Gastroesophageal sphincter (tissue), 4 donors: ENCODE results near the gene H1-8. TPM values are rescaled to one million over a fixed set of nuclear protein-coding genes. Genes with fewer than 3 reads are reported as not detected.

Source experiments
- ATAC-seq: fragments of 150-250 bp; one replicate; pipeline ENCODE4 v1.9.1; 2016; ENCODE audit warnings: mild to moderate bottlenecking, moderate library complexity
- H3K27ac ChIP-seq, 4 donors: fragments of 200-600 bp; sonication (generic) in 3 of 4; 1 replicate in 3 of 4; 2 replicates in 1 of 4; pipeline ENCODE4 v1.5.1; 2016 to 2019
- H3K27me3 ChIP-seq: fragments of 200-600 bp; sonication (generic); one replicate; pipeline ENCODE4 v1.5.1; 2019
- H3K36me3 ChIP-seq, 2 donors: fragments of 200-600 bp; sonication (generic); one replicate each; pipeline ENCODE4 v1.5.1; 2019; ENCODE audit warnings: control low read depth in 1 of 2
- H3K4me1 ChIP-seq, 3 donors: fragments of 200-600 bp; sonication (generic); 1 replicate in 2 of 3; 2 replicates in 1 of 3; pipeline ENCODE4 v1.5.1; 2016 to 2019; ENCODE audit warnings: control low read depth in 2 of 3
- H3K4me3 ChIP-seq, 2 donors: fragments of 200-600 bp; sonication (generic); one replicate each; pipeline ENCODE4 v1.5.1; 2019; ENCODE audit warnings: mild to moderate bottlenecking in 1 of 2, moderate library complexity in 1 of 2
- H3K9me3 ChIP-seq, 3 donors: fragments of 200-600 bp; sonication (generic); one replicate each; pipeline ENCODE4 v1.5.1; 2017 to 2019; ENCODE audit warnings: control low read depth in 2 of 3
- EP300 ChIP-seq: sonication (generic); formaldehyde crosslinking; IDR thresholded peaks from one replicate; pipeline ENCODE4 v1.6.1; 2017; ENCODE audit warnings: antibody characterized with exemption, mild to moderate bottlenecking
- POLR2A ChIP-seq, 2 donors: fragments of 450-650 bp; IDR thresholded peaks; one replicate each; pipeline ENCODE4 v1.6.1; 2017; ENCODE audit warnings: antibody characterized with exemption in 2 of 2, mild to moderate bottlenecking in 2 of 2, moderate library complexity in 1 of 2
- POLR2AphosphoS5 ChIP-seq: sonication (generic); formaldehyde crosslinking; IDR thresholded peaks from one replicate; pipeline ENCODE4 v1.6.1; 2017; ENCODE audit warnings: antibody characterized with exemption
- WGBS, 2 donors: methylation state at CpG; one replicate each; pipeline ENCODE4 v1.1.5; 2018; ENCODE audit warnings: low coverage in 1 of 2; 5-methylcytosine and 5-hydroxymethylcytosine counted together
- total RNA-seq, 4 donors: library from RNA; depleted of rRNA; stranded (reverse); fragments of >200 nt; gene quantifications; one replicate each; pipeline ENCODE4 v1.1.0, GENCODE V29; 2016
- TF ChIP-seq, protein P1 (sequence below), 4 experiments: fragments of 200-600 bp in 2 of 4; fragments of 450-650 bp in 2 of 4; sonication (generic) in 1 of 4; IDR thresholded peaks; one replicate each; pipeline ENCODE4 v1.5.1; 2017 to 2019; ENCODE audit warnings: antibody characterized with exemption in 4 of 4, mild to moderate bottlenecking in 2 of 4, moderate library complexity in 2 of 4

H1-8 gene
- total RNA-seq, 4 donors from 2014 or later: not detected

GRCh38 chr3:129586746-129587430 is 43.9 kb downstream of the H1-8 start:
- WGBS, 2 donors: no CpG with 5 or more reads among the region's 17 CpGs
- no peak overlapping the region for H3K4me3 ChIP-seq
- H3K27ac ChIP-seq: peak overlapping the region in 3 of 4 donors; percentile 43 to 62 (median 48)
- peaks cover 0 to 67% of the 10 kb centered on the region in 2 donors for H3K36me3 ChIP-seq
- H3K9me3 ChIP-seq: no peaks in the 10 kb centered on the region
- no peaks in the 10 kb centered on the region for H3K27me3 ChIP-seq
- peaks cover 0 to 55% (median 34%) of the 10 kb centered on the region in 3 donors for H3K4me1 ChIP-seq
- TF ChIP-seq, protein P1, sequence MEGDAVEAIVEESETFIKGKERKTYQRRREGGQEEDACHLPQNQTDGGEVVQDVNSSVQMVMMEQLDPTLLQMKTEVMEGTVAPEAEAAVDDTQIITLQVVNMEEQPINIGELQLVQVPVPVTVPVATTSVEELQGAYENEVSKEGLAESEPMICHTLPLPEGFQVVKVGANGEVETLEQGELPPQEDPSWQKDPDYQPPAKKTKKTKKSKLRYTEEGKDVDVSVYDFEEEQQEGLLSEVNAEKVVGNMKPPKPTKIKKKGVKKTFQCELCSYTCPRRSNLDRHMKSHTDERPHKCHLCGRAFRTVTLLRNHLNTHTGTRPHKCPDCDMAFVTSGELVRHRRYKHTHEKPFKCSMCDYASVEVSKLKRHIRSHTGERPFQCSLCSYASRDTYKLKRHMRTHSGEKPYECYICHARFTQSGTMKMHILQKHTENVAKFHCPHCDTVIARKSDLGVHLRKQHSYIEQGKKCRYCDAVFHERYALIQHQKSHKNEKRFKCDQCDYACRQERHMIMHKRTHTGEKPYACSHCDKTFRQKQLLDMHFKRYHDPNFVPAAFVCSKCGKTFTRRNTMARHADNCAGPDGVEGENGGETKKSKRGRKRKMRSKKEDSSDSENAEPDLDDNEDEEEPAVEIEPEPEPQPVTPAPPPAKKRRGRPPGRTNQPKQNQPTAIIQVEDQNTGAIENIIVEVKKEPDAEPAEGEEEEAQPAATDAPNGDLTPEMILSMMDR (IDR thresholded peaks at IDR 0.05): no peak
- TF ChIP-seq POLR2AphosphoS5 (no peak), EP300 (no peak), POLR2A (IDR thresholded peaks at IDR 0.05) (no peak)
- peak; percentile 73 for ATAC-seq

- TF ChIP-seq, protein P1 (IDR thresholded peaks at IDR 0.05): no peak
- TF ChIP-seq EP300: no peak
- no peak for TF ChIP-seq POLR2A (IDR thresholded peaks at IDR 0.05)
- no peak for TF ChIP-seq POLR2AphosphoS5
- Histone ChIP-seq H3K27ac (peak overlapping the region in 3 of 4 donors; percentile 43 to 62 (median 48)), H3K4me1 (peaks cover 0 to 63% (median 40%) of the 10 kb centered on the region in 3 donors), H3K9me3 (no peaks in the 10 kb centered on the region), H3K27me3 (no peaks in the 10 kb centered on the region), H3K36me3 (peaks cover 0 to 59% of the 10 kb centered on the region in 2 donors), H3K4me3 (no peak overlapping the region)
- no peak for ATAC-seq
- WGBS, 2 donors: 71 to 100% methylated on average over 1 to 2 of the region's 10 CpGs
Measured at GRCh38 chr3:129587566-129588210, 44.7 kb downstream of the H1-8 start.

GRCh38 chr3:129590215-129590614 is 47.2 kb downstream of the H1-8 start:
- Histone ChIP-seq H3K4me3 (no peak overlapping the region), H3K4me1 (peaks cover 0 to 88% (median 55%) of the 10 kb centered on the region in 3 donors), H3K27me3 (no peaks in the 10 kb centered on the region), H3K27ac (peak overlapping the region in 3 of 4 donors; percentile 24 to 37 (median 29)), H3K9me3 (no peaks in the 10 kb centered on the region), H3K36me3 (peaks cover 0 to 34% of the 10 kb centered on the region in 2 donors)
- ATAC-seq: no peak
- TF ChIP-seq POLR2AphosphoS5: no peak
- WGBS, 2 donors: 67 to 100% methylated on average over 1 to 3 of the region's 8 CpGs

- Histone ChIP-seq H3K36me3 (peaks cover 0 to 17% of the 10 kb centered on the region in 2 donors), H3K9me3 (no peaks in the 10 kb centered on the region), H3K4me3 (no peak overlapping the region), H3K27me3 (no peaks in the 10 kb centered on the region), H3K27ac (peak overlapping the region in 3 of 4 donors; percentile 71 to 84 (median 79)), H3K4me1 (peaks cover 0 to 100% (median 67%) of the 10 kb centered on the region in 3 donors)
- TF ChIP-seq POLR2A (IDR thresholded peaks at IDR 0.05) (no peak), EP300 (no peak), POLR2AphosphoS5 (no peak)
- TF ChIP-seq, protein P1 (IDR thresholded peaks at IDR 0.05): no peak
- WGBS, 2 donors: 63 to 64% methylated on average over 1 to 7 of the region's 8 CpGs
- ATAC-seq: no peak
Measured at GRCh38 chr3:129591932-129592331, 49.0 kb downstream of the H1-8 start.

DNA sequence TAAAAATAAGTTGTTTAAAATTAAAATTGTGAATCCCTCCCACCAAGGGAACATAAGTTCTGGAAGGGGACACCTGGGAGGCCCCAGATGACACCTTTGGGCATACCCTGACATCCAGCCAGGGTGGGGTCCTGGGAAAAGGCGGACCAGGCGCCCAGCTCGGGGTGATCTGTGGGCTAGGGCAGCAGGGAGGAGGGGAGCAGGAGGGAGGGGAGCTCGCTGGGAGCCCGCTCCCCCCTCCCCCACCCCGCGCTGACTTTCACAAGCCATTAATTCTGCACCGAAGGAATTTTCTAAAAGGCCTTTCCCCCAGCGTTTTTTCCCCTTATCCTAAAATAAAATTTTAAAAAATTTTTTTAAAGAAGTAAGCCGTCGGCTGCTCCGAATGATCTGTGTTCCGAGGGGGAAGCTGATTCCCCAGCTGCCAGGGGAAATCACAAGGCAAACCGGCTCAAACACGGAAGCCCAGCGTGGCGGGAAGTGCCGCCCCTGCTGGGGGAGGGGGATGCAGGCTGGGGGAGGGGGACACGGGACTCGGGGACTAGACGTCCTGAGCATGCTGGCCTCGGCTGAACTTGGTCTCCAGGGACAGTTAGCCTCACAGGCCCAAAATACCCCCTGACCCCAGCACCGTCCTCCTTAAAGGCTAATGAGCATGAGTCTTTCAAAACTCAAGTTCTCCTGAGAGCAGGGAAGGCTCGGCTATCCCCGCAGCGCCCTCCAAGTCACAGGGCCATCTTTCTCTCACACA is 49.6 kb downstream of the H1-8 start:
- peak; percentile 18 for TF ChIP-seq POLR2AphosphoS5
- TF ChIP-seq EP300: no peak
- TF ChIP-seq, protein P1 (IDR thresholded peaks at IDR 0.05): no peak
- no peak for TF ChIP-seq POLR2A (IDR thresholded peaks at IDR 0.05)
- Histone ChIP-seq H3K27me3 (no peaks in the 10 kb centered on the region), H3K27ac (peak overlapping the region; percentile 12 to 84 (median 78)), H3K4me3 (peak overlapping the region in 1 of 2 donors; percentile 22), H3K9me3 (no peaks in the 10 kb centered on the region), H3K4me1 (peaks cover 0 to 100% (median 67%) of the 10 kb centered on the region in 3 donors), H3K36me3 (peaks cover 0 to 16% of the 10 kb centered on the region in 2 donors)
- ATAC-seq: peak; percentile 24
- 41 to 61% methylated on average over 7 to 9 of the region's 26 CpGs for WGBS, 2 donors
